ENCODE measurements around the gene AGXT. TPM values are rescaled to one million over a fixed set of nuclear protein-coding genes. Genes with fewer than 3 reads are reported as not detected.

Gene AGXT
- total RNA-seq, 1 experiment from 2014 or later, result 0.34 TPM

- DNase-seq (ENCODE audit: low read depth, low spot score) (no peak), ATAC-seq (no peak)
- H3K9ac ChIP-seq (ENCODE audit: low read length), result no peak overlapping the region
- no peaks in the 10 kb centered on the region for H3K9me2 ChIP-seq (ENCODE audit: insufficient read depth)
- H2AFZ ChIP-seq (ENCODE audit: low read depth, low read length, poor library complexity, severe bottlenecking), result no peak overlapping the region
- ChIA-PET RAD21 (ENCODE audit: low non-redundant PET in 1 of 2, low total read pairs in 2 of 2, uncharacterized antibody in 2 of 2, unreplicated experiment in 2 of 2) (no interaction called here), POLR2A (no interaction called here), CTCF (interaction anchor here (2.5 kb wide), 1 partner anchor 16 kb away, joined by 8 read pairs; no protein-coding TSS in a partner anchor)
- H3K36me3 ChIP-seq (ENCODE audit: control insufficient read depth in 1 of 2, insufficient read depth in 2 of 2, low read length in 2 of 2), result no peaks in the 10 kb centered on the region
- intact Hi-C loops (cut with micrococcal nuclease), result no loop called here
- H4K20me1 ChIP-seq (ENCODE audit: insufficient read depth), result no peaks in the 10 kb centered on the region
- no peaks in the 10 kb centered on the region for H3K9me3 ChIP-seq (ENCODE audit: control insufficient read depth in 1 of 2, insufficient read depth in 1 of 2, low read depth in 1 of 2, low read length in 2 of 2)
- peaks cover 23 to 47% of the 10 kb centered on the region in 2 experiments for H3K4me1 ChIP-seq (ENCODE audit: control insufficient read depth in 1 of 2, insufficient read depth in 2 of 2, low read length in 2 of 2)
- H3K79me2 ChIP-seq (ENCODE audit: insufficient read depth, low read length), result no peaks in the 10 kb centered on the region
- H3K27ac ChIP-seq (ENCODE audit: low read depth, low read length), result no peak overlapping the region
- no peak overlapping the region for H3K4me2 ChIP-seq (ENCODE audit: low read length)
- TF ChIP-seq ZBTB33 (IDR thresholded peaks at IDR 0.05; ENCODE audit: extremely low read depth, insufficient replicate concordance, low read length) (no peak), YY1 (IDR thresholded peaks at IDR 0.05; ENCODE audit: extremely low read depth, insufficient replicate concordance, low read depth, low read length) (no peak), POLR2A (IDR thresholded peaks at IDR 0.05; ENCODE audit: borderline replicate concordance, extremely low read depth, insufficient read depth, insufficient read length) (no peak), SRF (IDR thresholded peaks at IDR 0.05; ENCODE audit: low read depth) (no peak)
- H3K27me3 ChIP-seq (ENCODE audit: insufficient read depth, low read length), result peaks cover 18% of the 10 kb centered on the region; the same call in 1 of the 2 replicates
- H3K4me3 ChIP-seq (replicated peaks in 1 of 2; ENCODE audit: low read depth in 1 of 2, low read length in 2 of 2), result no peak overlapping the region
- no TSS peak for BruUV-seq (replicated peaks)
These were observed 30.3 kb downstream of the AGXT start for GRCh38 chr2:240898731-240899467.

- no peaks in the 10 kb centered on the region for H3K9me2 ChIP-seq (ENCODE audit: insufficient read depth)
- no peaks in the 10 kb centered on the region for H4K20me1 ChIP-seq (ENCODE audit: insufficient read depth)
- no peak for ATAC-seq
- intact Hi-C loops (cut with micrococcal nuclease), result no loop called here
- peaks cover 20 to 41% of the 10 kb centered on the region in 2 experiments for H3K4me1 ChIP-seq (ENCODE audit: control insufficient read depth in 1 of 2, insufficient read depth in 2 of 2, low read length in 2 of 2)
- no peak overlapping the region for H3K4me3 ChIP-seq (replicated peaks in 1 of 2; ENCODE audit: low read depth in 1 of 2, low read length in 2 of 2)
- H3K4me2 ChIP-seq (ENCODE audit: low read length), result no peak overlapping the region
- no peak overlapping the region for H2AFZ ChIP-seq (ENCODE audit: low read depth, low read length, poor library complexity, severe bottlenecking)
- no peak overlapping the region for H3K27ac ChIP-seq (ENCODE audit: low read depth, low read length)
- no peak for DNase-seq (ENCODE audit: low read depth, low spot score)
- no peak overlapping the region for H3K9ac ChIP-seq (ENCODE audit: low read length)
- H3K27me3 ChIP-seq (ENCODE audit: insufficient read depth, low read length), result peaks cover 18% of the 10 kb centered on the region; the same call in 1 of the 2 replicates
- H3K36me3 ChIP-seq (ENCODE audit: control insufficient read depth in 1 of 2, insufficient read depth in 2 of 2, low read length in 2 of 2), result no peaks in the 10 kb centered on the region
- POLR2A ChIA-PET, result no interaction called here
- RAD21 ChIA-PET (ENCODE audit: low non-redundant PET in 1 of 2, low total read pairs in 2 of 2, uncharacterized antibody in 2 of 2, unreplicated experiment in 2 of 2), result no interaction called here
- H3K79me2 ChIP-seq (ENCODE audit: insufficient read depth, low read length), result no peaks in the 10 kb centered on the region
- no peaks in the 10 kb centered on the region for H3K9me3 ChIP-seq (ENCODE audit: control insufficient read depth in 1 of 2, insufficient read depth in 1 of 2, low read depth in 1 of 2, low read length in 2 of 2)
- no TSS peak for BruUV-seq (replicated peaks)
- CTCF ChIA-PET, result interaction anchor here (2.5 kb wide), 1 partner anchor 15 kb away, joined by 8 read pairs; no protein-coding TSS in a partner anchor
- TF ChIP-seq RAD21 (IDR thresholded peaks at IDR 0.05; ENCODE audit: low read depth) (no peak), EZH2 (IDR thresholded peaks at IDR 0.05) (no peak), SIN3A (IDR thresholded peaks at IDR 0.05; ENCODE audit: low read depth) (no peak), CBX3 (IDR thresholded peaks at IDR 0.05; ENCODE audit: low read depth) (no peak), POLR2A (IDR thresholded peaks at IDR 0.05; ENCODE audit: borderline replicate concordance, extremely low read depth, insufficient read depth, insufficient read length) (no peak), REST (IDR thresholded peaks at IDR 0.05; ENCODE audit: low read depth) (no peak), POLR2AphosphoS5 (IDR thresholded peaks at IDR 0.05; ENCODE audit: low read depth, low read length) (no peak), TCF7L2 (IDR thresholded peaks at IDR 0.05; ENCODE audit: borderline replicate concordance, extremely low read depth, insufficient read depth, insufficient read length) (no peak), FOSL1 (IDR thresholded peaks at IDR 0.05; ENCODE audit: low read depth) (no peak), JUND (IDR thresholded peaks at IDR 0.05) (no peak), ELF1 (IDR thresholded peaks at IDR 0.05; ENCODE audit: borderline replicate concordance, low read depth) (no peak), ZNF274 (IDR thresholded peaks at IDR 0.05; ENCODE audit: low read depth, low read length) (no peak)
These were observed 30.8 kb downstream of the AGXT start for GRCh38 chr2:240899468-240899865.
